Measurements from ENCODE around the gene CFD.
A peak's percentile ranks its signal among the peaks of the same experiment; 100 is the strongest.

CFD gene

DNA sequence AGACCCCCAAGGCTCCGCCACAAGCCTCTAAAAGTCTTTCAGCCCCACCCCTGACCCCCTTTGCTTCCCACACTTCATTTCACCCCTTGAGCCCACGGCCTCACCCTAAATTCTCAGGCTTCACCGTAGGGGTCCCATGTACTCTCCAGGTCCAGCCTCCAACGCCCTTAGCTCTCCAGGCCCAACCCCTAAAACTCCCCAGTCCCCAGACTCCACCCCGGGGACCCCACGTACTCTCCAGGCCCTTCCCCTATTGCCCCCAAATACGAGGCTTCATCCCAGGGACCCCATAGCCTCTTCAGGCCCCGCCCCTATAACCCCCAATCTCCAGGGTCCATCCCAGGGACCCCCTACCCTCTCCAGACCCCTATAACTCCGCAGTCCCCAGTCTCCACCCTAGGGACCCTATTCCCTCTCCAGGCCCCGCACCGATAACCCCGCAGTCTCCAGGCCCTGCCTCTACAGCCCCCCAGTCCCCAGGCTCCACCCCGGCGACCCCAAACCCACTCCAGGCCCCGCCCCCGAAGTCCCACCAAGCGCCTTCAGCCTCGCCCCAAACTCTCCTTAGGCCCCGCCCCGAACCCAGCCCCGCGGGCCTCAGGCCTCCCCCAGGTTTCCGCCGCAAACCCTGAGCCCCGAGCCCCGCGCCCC lies 32.9 kb downstream of the CFD start (continued):
- TF ChIP-seq, protein P1, sequence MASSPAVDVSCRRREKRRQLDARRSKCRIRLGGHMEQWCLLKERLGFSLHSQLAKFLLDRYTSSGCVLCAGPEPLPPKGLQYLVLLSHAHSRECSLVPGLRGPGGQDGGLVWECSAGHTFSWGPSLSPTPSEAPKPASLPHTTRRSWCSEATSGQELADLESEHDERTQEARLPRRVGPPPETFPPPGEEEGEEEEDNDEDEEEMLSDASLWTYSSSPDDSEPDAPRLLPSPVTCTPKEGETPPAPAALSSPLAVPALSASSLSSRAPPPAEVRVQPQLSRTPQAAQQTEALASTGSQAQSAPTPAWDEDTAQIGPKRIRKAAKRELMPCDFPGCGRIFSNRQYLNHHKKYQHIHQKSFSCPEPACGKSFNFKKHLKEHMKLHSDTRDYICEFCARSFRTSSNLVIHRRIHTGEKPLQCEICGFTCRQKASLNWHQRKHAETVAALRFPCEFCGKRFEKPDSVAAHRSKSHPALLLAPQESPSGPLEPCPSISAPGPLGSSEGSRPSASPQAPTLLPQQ (tag by site-specific recombination; IDR thresholded peaks at IDR 0.05) = no peak
- TF ChIP-seq, protein P2, sequence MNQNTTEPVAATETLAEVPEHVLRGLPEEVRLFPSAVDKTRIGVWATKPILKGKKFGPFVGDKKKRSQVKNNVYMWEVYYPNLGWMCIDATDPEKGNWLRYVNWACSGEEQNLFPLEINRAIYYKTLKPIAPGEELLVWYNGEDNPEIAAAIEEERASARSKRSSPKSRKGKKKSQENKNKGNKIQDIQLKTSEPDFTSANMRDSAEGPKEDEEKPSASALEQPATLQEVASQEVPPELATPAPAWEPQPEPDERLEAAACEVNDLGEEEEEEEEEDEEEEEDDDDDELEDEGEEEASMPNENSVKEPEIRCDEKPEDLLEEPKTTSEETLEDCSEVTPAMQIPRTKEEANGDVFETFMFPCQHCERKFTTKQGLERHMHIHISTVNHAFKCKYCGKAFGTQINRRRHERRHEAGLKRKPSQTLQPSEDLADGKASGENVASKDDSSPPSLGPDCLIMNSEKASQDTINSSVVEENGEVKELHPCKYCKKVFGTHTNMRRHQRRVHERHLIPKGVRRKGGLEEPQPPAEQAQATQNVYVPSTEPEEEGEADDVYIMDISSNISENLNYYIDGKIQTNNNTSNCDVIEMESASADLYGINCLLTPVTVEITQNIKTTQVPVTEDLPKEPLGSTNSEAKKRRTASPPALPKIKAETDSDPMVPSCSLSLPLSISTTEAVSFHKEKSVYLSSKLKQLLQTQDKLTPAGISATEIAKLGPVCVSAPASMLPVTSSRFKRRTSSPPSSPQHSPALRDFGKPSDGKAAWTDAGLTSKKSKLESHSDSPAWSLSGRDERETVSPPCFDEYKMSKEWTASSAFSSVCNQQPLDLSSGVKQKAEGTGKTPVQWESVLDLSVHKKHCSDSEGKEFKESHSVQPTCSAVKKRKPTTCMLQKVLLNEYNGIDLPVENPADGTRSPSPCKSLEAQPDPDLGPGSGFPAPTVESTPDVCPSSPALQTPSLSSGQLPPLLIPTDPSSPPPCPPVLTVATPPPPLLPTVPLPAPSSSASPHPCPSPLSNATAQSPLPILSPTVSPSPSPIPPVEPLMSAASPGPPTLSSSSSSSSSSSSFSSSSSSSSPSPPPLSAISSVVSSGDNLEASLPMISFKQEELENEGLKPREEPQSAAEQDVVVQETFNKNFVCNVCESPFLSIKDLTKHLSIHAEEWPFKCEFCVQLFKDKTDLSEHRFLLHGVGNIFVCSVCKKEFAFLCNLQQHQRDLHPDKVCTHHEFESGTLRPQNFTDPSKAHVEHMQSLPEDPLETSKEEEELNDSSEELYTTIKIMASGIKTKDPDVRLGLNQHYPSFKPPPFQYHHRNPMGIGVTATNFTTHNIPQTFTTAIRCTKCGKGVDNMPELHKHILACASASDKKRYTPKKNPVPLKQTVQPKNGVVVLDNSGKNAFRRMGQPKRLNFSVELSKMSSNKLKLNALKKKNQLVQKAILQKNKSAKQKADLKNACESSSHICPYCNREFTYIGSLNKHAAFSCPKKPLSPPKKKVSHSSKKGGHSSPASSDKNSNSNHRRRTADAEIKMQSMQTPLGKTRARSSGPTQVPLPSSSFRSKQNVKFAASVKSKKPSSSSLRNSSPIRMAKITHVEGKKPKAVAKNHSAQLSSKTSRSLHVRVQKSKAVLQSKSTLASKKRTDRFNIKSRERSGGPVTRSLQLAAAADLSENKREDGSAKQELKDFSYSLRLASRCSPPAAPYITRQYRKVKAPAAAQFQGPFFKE (tag by site-specific recombination; IDR thresholded peaks at IDR 0.05; ENCODE audit: borderline replicate concordance) = no peak
- TF ChIP-seq ZNF658 (tag by site-specific recombination; IDR thresholded peaks at IDR 0.05) = no peak
- TF ChIP-seq ZNF707 (tag by site-specific recombination; IDR thresholded peaks at IDR 0.05) = no peak
- no peak for TF ChIP-seq ZNF610 (tag by site-specific recombination; IDR thresholded peaks at IDR 0.05; ENCODE audit: borderline replicate concordance)
- 0 out of 2 replicates have a peak, but pooled peaks have one; percentile 20 for TF ChIP-seq KLF8 (tag by site-specific recombination; IDR thresholded peaks at IDR 0.05)
- no peak for TF ChIP-seq ZNF560 (tag by site-specific recombination; IDR thresholded peaks at IDR 0.05; ENCODE audit: borderline replicate concordance)
- TF ChIP-seq ZNF701 (tag by site-specific recombination; IDR thresholded peaks at IDR 0.05) = no peak
- no peak for TF ChIP-seq ZNF561 (tag by site-specific recombination; IDR thresholded peaks at IDR 0.05; ENCODE audit: borderline replicate concordance)
- TF ChIP-seq ZNF184 (tag by site-specific recombination; IDR thresholded peaks at IDR 0.05) = no peak
- TF ChIP-seq, protein P3, sequence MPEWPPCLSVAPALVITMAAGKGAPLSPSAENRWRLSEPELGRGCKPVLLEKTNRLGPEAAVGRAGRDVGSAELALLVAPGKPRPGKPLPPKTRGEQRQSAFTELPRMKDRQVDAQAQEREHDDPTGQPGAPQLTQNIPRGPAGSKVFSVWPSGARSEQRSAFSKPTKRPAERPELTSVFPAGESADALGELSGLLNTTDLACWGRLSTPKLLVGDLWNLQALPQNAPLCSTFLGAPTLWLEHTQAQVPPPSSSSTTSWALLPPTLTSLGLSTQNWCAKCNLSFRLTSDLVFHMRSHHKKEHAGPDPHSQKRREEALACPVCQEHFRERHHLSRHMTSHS (tag by site-specific recombination; IDR thresholded peaks at IDR 0.05) = no peak

DNA sequence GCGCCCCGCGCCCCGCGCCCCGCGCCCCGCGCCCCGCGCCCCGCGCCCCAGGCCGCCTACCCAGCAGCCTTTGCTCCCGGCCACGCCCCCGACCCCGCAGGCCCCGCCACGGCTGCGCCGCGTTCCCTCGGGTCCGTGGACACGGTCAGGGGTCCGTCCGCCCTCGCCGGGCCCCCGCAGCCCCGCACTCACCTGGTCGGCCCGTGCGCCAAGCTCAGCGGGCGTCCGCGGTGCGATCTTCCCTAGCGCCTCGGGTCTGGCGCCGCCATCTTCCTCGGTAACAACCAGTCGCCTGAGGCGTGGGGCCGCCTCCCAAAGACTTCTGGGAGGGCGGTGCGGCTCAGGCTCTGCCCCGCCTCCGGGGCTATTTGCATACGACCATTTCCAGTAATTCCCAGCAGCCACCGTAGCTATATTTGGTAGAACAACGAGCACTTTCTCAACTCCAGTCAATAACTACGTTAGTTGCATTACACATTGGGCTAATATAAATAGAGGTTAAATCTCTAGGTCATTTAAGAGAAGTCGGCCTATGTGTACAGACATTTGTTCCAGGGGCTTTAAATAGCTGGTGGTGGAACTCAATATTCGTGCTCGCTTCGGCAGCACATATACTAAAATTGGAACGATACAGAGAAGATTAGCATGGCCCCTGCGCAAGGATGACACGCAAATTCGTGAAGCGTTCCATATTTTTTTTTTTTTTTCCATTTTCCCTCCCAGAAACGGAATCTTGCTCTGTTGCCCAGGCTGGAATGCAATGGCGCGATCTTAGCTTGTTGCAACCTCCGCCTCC lies 33.6 kb downstream of the CFD start, which contains the start of the genes MED16 and RNU6-9:
MED16 (minus strand) TSS at position 294 of the 796 bp plus-strand sequence. CDS start 2,056 bp downstream, outside the sequence.
RNU6-9 (plus strand) TSS at position 591 of the 796 bp plus-strand sequence.
- ChIA-PET POLR2A (interaction anchor here (0.6 to 2.6 kb wide), 7 partner anchors 15 to 376 kb away, joined by 3 to 13 read pairs (median 6); partner anchors contain the start of gene CIRBP), CTCF (interaction anchor here (0.6 to 1.1 kb wide), 5 partner anchors 29 to 122 kb away, joined by 3 to 7 read pairs (median 3); no protein-coding TSS in a partner anchor)
- TF ChIP-seq, protein P4, sequence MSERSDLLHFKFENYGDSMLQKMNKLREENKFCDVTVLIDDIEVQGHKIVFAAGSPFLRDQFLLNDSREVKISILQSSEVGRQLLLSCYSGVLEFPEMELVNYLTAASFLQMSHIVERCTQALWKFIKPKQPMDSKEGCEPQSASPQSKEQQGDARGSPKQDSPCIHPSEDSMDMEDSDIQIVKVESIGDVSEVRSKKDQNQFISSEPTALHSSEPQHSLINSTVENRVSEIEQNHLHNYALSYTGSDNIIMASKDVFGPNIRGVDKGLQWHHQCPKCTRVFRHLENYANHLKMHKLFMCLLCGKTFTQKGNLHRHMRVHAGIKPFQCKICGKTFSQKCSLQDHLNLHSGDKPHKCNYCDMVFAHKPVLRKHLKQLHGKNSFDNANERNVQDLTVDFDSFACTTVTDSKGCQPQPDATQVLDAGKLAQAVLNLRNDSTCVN (tag by site-specific recombination; optimal IDR thresholded peaks at IDR 0.05) = peak; percentile 44
- no peak for TF ChIP-seq MYNN (tag by site-specific recombination; IDR thresholded peaks at IDR 0.05; ENCODE audit: borderline replicate concordance)
- TF ChIP-seq GLI4 (tag by site-specific recombination; IDR thresholded peaks at IDR 0.05) = no peak
- no peak for TF ChIP-seq ZNF23 (tag by site-specific recombination; IDR thresholded peaks at IDR 0.05; ENCODE audit: borderline replicate concordance)
- peak; percentile 57 for TF ChIP-seq SP2 (tag by site-specific recombination; IDR thresholded peaks at IDR 0.05)
- TF ChIP-seq ZNF132 (tag by site-specific recombination; IDR thresholded peaks at IDR 0.05; ENCODE audit: borderline replicate concordance) = no peak
- TF ChIP-seq ZNF112 (tag by site-specific recombination; IDR thresholded peaks at IDR 0.05) = no peak
- no peak for TF ChIP-seq ZNF776 (tag by site-specific recombination; IDR thresholded peaks at IDR 0.05; ENCODE audit: borderline replicate concordance)
- TF ChIP-seq TRIM28 (IDR thresholded peaks at IDR 0.05; ENCODE audit: borderline replicate concordance, low read length) = no peak
- TF ChIP-seq ZBTB20 (tag by site-specific recombination; IDR thresholded peaks at IDR 0.05) = no peak
- TF ChIP-seq ZNF76 (tag by site-specific recombination; IDR thresholded peaks at IDR 0.05; ENCODE audit: borderline replicate concordance, low read depth) = peak; percentile 97
- TF ChIP-seq OVOL3 (tag by site-specific recombination; IDR thresholded peaks at IDR 0.05) = no peak

More for the DNA sequence above, 33.6 kb downstream of the CFD start, which contains the start of the genes MED16 and RNU6-9:
- Histone ChIP-seq H3K9me3 (ENCODE audit: control insufficient read depth, insufficient read depth, low read depth, low read length) (no peaks in the 10 kb centered on the region), H3K4me1 (ENCODE audit: control insufficient read depth, insufficient read depth, low read length) (no peaks in the 10 kb centered on the region), H3K36me3 (ENCODE audit: control insufficient read depth in 2 of 2, insufficient read depth in 1 of 2, low read length in 2 of 2) (peaks cover 0 to 31% of the 10 kb centered on the region in 2 experiments; a peak in 2 of 3 replicates), H3K27ac (ENCODE audit: extremely low read depth, low read depth, low read length) (peak within 1 kb of the TSS; percentile 96), H3K4me3 (ENCODE audit: low read depth, low read length) (peak within 1 kb of the TSS; percentile 91)
